Measurements from ENCODE around the gene ROR2. TPM values are rescaled to one million over a fixed set of nuclear protein-coding genes. Genes with fewer than 3 reads are reported as not detected.

Gene ROR2
- total and polyA plus RNA-seq, 2 of the 13 experiments (the other 11 are each of a cell fraction or from before 2014, with no cell fraction given), result not detected

DNA sequence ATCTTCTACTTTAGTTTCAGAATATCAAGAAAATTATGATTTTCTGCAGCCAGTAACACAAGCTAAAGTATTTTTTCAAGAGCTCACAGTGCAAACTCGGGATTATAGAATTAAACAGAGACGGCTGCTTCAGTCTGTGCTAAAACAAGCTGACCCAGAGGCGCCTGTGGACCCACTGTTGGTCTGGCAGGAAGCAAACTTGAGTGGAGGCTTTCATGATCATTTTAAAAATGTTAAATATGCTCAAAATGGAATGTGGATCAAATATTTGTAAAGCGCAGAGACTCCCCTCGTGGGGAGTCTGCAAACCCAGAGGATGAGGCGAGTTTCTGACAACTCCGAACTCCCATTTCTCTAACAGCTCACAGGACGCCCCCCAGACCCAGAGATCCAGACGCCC is 13.0 kb downstream of the ROR2 start (continued):
- TF ChIP-seq, protein P1, sequence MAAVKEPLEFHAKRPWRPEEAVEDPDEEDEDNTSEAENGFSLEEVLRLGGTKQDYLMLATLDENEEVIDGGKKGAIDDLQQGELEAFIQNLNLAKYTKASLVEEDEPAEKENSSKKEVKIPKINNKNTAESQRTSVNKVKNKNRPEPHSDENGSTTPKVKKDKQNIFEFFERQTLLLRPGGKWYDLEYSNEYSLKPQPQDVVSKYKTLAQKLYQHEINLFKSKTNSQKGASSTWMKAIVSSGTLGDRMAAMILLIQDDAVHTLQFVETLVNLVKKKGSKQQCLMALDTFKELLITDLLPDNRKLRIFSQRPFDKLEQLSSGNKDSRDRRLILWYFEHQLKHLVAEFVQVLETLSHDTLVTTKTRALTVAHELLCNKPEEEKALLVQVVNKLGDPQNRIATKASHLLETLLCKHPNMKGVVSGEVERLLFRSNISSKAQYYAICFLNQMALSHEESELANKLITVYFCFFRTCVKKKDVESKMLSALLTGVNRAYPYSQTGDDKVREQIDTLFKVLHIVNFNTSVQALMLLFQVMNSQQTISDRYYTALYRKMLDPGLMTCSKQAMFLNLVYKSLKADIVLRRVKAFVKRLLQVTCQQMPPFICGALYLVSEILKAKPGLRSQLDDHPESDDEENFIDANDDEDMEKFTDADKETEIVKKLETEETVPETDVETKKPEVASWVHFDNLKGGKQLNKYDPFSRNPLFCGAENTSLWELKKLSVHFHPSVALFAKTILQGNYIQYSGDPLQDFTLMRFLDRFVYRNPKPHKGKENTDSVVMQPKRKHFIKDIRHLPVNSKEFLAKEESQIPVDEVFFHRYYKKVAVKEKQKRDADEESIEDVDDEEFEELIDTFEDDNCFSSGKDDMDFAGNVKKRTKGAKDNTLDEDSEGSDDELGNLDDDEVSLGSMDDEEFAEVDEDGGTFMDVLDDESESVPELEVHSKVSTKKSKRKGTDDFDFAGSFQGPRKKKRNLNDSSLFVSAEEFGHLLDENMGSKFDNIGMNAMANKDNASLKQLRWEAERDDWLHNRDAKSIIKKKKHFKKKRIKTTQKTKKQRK (IDR thresholded peaks at IDR 0.05; ENCODE audit: low read length), result no peak
- TF ChIP-seq POGZ (CRISPR knock-in tag; IDR thresholded peaks at IDR 0.05), result no peak
- no peak for TF ChIP-seq ZBTB38 (CRISPR knock-in tag; IDR thresholded peaks at IDR 0.05)
- TF ChIP-seq, protein P2, sequence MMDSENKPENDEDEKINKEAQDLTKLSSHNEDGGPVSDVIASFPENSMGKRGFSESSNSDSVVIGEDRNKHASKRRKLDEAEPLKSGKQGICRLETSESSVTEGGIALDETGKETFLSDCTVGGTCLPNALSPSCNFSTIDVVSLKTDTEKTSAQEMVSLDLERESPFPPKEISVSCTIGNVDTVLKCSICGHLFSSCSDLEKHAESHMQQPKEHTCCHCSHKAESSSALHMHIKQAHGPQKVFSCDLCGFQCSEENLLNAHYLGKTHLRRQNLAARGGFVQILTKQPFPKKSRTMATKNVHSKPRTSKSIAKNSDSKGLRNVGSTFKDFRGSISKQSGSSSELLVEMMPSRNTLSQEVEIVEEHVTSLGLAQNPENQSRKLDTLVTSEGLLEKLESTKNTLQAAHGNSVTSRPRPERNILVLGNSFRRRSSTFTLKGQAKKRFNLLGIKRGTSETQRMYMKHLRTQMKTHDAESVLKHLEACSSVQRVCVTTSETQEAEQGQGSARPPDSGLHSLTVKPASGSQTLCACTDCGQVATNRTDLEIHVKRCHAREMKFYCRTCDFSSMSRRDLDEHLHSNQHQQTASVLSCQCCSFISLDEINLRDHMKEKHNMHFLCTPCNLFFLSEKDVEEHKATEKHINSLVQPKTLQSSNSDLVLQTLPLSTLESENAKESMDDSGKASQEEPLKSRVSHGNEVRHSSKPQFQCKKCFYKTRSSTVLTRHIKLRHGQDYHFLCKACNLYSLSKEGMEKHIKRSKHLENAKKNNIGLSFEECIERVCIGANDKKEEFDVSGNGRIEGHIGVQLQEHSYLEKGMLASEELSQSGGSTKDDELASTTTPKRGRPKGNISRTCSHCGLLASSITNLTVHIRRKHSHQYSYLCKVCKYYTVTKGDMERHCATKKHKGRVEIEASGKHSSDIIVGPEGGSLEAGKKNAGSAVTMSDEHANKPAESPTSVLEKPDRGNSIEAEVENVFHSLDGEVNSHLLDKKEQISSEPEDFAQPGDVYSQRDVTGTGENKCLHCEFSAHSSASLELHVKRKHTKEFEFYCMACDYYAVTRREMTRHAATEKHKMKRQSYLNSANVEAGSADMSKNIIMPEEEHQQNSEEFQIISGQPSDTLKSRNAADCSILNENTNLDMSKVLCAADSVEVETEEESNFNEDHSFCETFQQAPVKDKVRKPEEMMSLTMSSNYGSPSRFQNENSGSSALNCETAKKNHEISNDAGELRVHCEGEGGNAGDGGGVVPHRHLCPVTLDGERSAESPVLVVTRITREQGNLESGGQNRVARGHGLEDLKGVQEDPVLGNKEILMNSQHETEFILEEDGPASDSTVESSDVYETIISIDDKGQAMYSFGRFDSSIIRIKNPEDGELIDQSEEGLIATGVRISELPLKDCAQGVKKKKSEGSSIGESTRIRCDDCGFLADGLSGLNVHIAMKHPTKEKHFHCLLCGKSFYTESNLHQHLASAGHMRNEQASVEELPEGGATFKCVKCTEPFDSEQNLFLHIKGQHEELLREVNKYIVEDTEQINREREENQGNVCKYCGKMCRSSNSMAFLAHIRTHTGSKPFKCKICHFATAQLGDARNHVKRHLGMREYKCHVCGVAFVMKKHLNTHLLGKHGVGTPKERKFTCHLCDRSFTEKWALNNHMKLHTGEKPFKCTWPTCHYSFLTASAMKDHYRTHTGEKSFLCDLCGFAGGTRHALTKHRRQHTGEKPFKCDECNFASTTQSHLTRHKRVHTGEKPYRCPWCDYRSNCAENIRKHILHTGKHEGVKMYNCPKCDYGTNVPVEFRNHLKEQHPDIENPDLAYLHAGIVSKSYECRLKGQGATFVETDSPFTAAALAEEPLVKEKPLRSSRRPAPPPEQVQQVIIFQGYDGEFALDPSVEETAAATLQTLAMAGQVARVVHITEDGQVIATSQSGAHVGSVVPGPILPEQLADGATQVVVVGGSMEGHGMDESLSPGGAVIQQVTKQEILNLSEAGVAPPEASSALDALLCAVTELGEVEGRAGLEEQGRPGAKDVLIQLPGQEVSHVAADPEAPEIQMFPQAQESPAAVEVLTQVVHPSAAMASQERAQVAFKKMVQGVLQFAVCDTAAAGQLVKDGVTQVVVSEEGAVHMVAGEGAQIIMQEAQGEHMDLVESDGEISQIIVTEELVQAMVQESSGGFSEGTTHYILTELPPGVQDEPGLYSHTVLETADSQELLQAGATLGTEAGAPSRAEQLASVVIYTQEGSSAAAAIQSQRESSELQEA (CRISPR knock-in tag; IDR thresholded peaks at IDR 0.05; ENCODE audit: not compliant biosample characterization), result no peak
- TF ChIP-seq ZNF230 (CRISPR knock-in tag; IDR thresholded peaks at IDR 0.05), result no peak
- TF ChIP-seq KDM5A (IDR thresholded peaks at IDR 0.05; ENCODE audit: borderline replicate concordance, low read length), result no peak
